DND-41 (cell line): ENCODE results near the gene DZIP1.

Experiments
- EZH2 ChIP-seq: IDR thresholded peaks from 3 replicates; pipeline ENCODE4 v1.6.1; 2012; ENCODE audit warnings: borderline replicate concordance, low read depth, mild to moderate bottlenecking, moderate library complexity, low read length, inconsistent platforms; ENCODE audit not compliant: severe bottlenecking
- TF ChIP-seq, protein P1 (sequence below): IDR thresholded peaks from 2 replicates; pipeline ENCODE4 v1.5.1; 2012; ENCODE audit warnings: borderline replicate concordance, low read length, moderate library complexity, mild to moderate bottlenecking; ENCODE audit not compliant: poor library complexity, severe bottlenecking; ENCODE audit errors: extremely low read depth

DNA sequence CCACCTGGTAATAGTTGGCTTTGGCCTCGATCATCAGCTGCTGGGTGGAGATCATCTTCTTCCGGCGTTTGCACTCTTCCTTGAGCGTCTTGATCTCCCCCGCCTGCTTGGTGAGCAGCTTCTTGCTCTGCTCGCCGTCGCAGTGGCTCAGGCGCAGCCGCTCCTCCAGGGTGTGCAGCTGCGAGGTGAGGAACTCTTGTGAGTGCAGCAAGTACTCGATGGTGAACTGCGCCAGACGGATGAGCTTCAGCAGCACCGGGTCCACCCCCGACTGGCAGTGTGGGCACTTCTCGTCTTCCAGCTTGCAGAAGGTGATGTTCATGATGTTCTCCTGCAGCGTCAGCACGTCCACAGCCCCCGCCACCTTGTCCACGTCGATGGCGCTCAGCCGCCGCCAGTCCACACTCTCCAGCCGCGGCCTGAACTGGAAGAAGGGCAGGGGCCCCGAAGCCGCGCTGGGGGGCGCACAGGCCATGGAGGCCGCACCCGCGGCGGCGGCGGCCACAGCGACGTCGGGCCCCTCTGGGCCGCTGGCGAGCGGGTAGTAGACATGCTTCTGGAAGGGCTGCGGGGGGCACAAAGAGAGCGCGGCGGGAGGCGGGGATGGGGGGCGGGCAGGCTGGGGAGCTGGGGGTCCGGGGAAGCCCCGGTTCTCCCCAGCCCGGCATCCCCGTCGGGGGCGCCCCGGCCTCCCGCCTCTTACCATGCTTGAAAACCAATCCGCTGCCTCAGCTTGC, 3.0 kb downstream of the DZIP1 start:
- TF ChIP-seq, protein P1, sequence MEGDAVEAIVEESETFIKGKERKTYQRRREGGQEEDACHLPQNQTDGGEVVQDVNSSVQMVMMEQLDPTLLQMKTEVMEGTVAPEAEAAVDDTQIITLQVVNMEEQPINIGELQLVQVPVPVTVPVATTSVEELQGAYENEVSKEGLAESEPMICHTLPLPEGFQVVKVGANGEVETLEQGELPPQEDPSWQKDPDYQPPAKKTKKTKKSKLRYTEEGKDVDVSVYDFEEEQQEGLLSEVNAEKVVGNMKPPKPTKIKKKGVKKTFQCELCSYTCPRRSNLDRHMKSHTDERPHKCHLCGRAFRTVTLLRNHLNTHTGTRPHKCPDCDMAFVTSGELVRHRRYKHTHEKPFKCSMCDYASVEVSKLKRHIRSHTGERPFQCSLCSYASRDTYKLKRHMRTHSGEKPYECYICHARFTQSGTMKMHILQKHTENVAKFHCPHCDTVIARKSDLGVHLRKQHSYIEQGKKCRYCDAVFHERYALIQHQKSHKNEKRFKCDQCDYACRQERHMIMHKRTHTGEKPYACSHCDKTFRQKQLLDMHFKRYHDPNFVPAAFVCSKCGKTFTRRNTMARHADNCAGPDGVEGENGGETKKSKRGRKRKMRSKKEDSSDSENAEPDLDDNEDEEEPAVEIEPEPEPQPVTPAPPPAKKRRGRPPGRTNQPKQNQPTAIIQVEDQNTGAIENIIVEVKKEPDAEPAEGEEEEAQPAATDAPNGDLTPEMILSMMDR = no peak
- no peak for TF ChIP-seq EZH2
